Muscle layer of duodenum (tissue), 2 donors: ENCODE data around the gene DIP2C.
A peak's percentile ranks its signal among the peaks of the same experiment; 100 is the strongest.
"Not testable (repeated sequence)": the region's sequence is repeated elsewhere in the genome, so short reads cannot be mapped to it uniquely, and the experiment has no call there.

Experiments used
- H3K27ac ChIP-seq: one replicate; pipeline ENCODE4 v1.7.0; 2013; ENCODE audit warnings: mild to moderate bottlenecking, low read length
- H3K27me3 ChIP-seq: one replicate; pipeline ENCODE4 v1.7.0; 2013; ENCODE audit warnings: low read depth, mild to moderate bottlenecking, control low read depth, low read length
- H3K36me3 ChIP-seq, 2 donors: one replicate each; pipeline ENCODE4 v1.7.0; 2013; ENCODE audit warnings: low read length in 2 of 2, control low read depth in 1 of 2, mild to moderate bottlenecking in 1 of 2; ENCODE audit not compliant: insufficient read depth in 2 of 2, control insufficient read depth in 1 of 2
- H3K4me1 ChIP-seq, 2 donors: one replicate each; pipeline ENCODE4 v1.7.0; 2013; ENCODE audit warnings: low read length in 2 of 2, mild to moderate bottlenecking in 2 of 2, control low read depth in 1 of 2, moderate library complexity in 1 of 2; ENCODE audit not compliant: insufficient read depth in 2 of 2, control insufficient read depth in 1 of 2
- H3K4me3 ChIP-seq, 2 donors: one replicate each; pipeline ENCODE4 v1.7.0; 2013; ENCODE audit warnings: low read length in 2 of 2, low read depth in 1 of 2, mild to moderate bottlenecking in 1 of 2
- H3K9me3 ChIP-seq, 2 donors: one replicate each; pipeline ENCODE4 v1.7.0; 2013; ENCODE audit warnings: low read length in 2 of 2, control low read depth in 1 of 2, mild to moderate bottlenecking in 1 of 2; ENCODE audit not compliant: control insufficient read depth in 1 of 2
- donor health status: healthy.

The DIP2C gene

GRCh38 chr10:584497-585290 lies 104.8 kb downstream of the DIP2C start:
- not testable (repeated sequence) for H3K4me3 ChIP-seq, H3K27me3 ChIP-seq, H3K9me3 ChIP-seq, H3K36me3 ChIP-seq, H3K27ac ChIP-seq
- peaks cover 0 to 31% of the 10 kb centered on the region in 2 donors for H3K4me1 ChIP-seq

DNA sequence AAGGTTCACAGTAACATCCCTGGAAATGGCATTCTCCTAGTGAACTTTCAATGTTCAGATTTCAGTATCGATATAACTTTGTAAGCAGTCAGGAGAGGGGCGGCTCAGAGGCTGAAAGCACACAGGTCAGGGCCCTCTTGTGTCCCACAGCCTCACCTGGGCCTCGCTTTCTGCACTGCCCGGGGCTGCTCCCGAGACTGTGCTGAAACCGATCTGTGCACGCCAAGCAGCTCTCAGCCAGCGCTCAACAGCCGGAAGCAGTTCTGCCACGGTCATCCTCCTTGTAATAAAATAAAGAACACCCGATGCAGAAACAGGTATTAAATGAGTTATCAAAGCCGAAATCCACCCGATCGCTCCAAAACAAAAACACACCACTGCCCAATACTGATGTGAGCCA lies 106.0 kb downstream of the DIP2C start:
- Histone ChIP-seq H3K9me3 (no peaks in the 10 kb centered on the region), H3K27ac (no peak overlapping the region), H3K27me3 (no peaks in the 10 kb centered on the region), H3K36me3 (no peaks in the 10 kb centered on the region), H3K4me3 (no peak overlapping the region), H3K4me1 (peaks cover 0 to 23% of the 10 kb centered on the region in 2 donors)

GRCh38 chr10:581776-582330 lies 107.6 kb downstream of the DIP2C start:
- no peaks in the 10 kb centered on the region for H3K9me3 ChIP-seq
- H3K27me3 ChIP-seq, result no peaks in the 10 kb centered on the region
- H3K4me1 ChIP-seq, result peaks cover 0 to 19% of the 10 kb centered on the region in 2 donors
- no peaks in the 10 kb centered on the region for H3K36me3 ChIP-seq
- H3K27ac ChIP-seq, result no peak overlapping the region
- H3K4me3 ChIP-seq, result no peak overlapping the region

- H3K9me3 ChIP-seq, result no peaks in the 10 kb centered on the region
- H3K4me1 ChIP-seq, result peaks cover 0 to 22% of the 10 kb centered on the region in 2 donors
- H3K27me3 ChIP-seq, result no peaks in the 10 kb centered on the region
- no peaks in the 10 kb centered on the region for H3K36me3 ChIP-seq
- H3K27ac ChIP-seq, result peak overlapping the region; percentile 11
- H3K4me3 ChIP-seq, result no peak overlapping the region
These were observed 108.7 kb downstream of the DIP2C start for GRCh38 chr10:580778-581177.

DNA sequence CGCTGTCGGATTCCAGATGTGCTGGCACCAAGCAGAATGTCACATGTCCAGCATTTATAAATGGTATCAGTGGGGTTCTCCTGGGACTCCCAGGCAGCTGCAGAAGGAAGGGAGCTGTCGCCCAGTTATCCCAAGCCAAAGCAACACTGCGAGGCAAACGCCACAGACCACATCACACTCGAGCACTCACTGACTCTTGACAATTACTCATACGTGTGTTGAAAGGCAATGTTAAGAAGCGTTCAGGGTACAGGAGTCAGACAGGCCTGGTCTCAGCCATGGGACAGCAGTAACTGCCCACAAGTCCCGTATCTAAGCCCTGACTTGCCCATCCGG lies 113.4 kb downstream of the DIP2C start:
- no peak overlapping the region for H3K27ac ChIP-seq
- H3K4me1 ChIP-seq, result peaks cover 9 to 33% of the 10 kb centered on the region in 2 donors
- H3K9me3 ChIP-seq, result no peaks in the 10 kb centered on the region
- H3K36me3 ChIP-seq, result no peaks in the 10 kb centered on the region
- no peak overlapping the region for H3K4me3 ChIP-seq
- H3K27me3 ChIP-seq, result no peaks in the 10 kb centered on the region

DNA sequence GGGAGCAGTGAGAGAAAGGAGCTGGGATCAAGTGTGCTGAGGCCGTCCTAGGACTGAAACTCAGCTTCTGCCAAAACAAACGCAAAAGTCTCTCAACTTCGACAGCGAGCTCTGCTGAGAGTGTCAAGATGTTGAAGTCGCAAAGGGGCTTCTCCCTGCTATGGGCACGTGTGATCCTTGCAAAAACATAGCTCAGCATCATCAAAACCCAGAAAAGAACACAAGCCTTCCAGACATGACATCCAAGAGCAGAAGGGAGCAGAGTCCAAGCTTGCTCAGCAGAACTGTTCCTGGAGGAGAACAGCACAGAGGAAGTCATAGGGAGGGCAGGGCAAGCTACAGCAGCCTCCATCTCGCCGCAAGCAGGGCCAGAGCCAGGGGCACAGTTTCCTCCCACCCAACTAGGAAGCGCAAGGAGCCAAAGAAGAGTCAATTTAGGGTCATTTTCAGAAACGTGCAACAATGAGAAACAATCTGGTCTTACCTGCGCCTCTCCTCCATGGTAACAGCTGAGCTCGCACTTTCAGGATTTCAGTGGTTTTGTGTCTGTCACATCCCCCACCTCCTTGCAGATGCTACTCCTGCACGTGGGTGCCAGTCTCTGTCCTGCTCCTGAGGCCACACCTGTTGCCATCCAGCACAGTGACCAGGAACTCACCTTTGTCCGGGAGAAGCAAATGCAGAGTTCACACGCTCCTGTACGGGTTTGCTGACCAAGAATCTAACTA lies 113.9 kb downstream of the DIP2C start:
- Histone ChIP-seq H3K4me3 (no peak overlapping the region), H3K36me3 (no peaks in the 10 kb centered on the region), H3K9me3 (no peaks in the 10 kb centered on the region), H3K4me1 (peaks cover 9 to 33% of the 10 kb centered on the region in 2 donors), H3K27ac (no peak overlapping the region), H3K27me3 (no peaks in the 10 kb centered on the region)

DNA sequence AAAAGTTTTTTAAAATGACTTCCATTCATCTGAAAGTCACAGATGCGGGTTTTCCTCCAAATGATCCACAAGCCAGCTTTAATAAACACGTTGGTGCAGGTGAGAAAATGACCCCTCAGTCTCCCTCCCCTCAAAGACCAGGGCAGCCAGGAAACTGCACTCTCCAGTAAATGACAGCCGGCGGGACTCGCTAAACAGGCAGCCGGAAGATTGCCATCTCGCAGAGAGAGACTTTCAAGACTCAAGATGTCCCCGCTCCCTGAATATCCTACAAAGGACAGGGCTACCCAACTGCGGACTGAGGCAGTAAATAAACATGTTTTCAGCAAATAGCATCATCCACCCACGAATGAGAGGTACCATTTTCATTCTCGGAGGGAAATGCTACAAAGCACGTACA lies 116.8 kb downstream of the DIP2C start:
- Histone ChIP-seq H3K36me3 (no peaks in the 10 kb centered on the region), H3K4me1 (peaks cover 9 to 35% of the 10 kb centered on the region in 2 donors), H3K27me3 (no peaks in the 10 kb centered on the region), H3K27ac (no peak overlapping the region), H3K9me3 (peaks cover 0 to 6% of the 10 kb centered on the region in 2 donors), H3K4me3 (no peak overlapping the region)

DNA sequence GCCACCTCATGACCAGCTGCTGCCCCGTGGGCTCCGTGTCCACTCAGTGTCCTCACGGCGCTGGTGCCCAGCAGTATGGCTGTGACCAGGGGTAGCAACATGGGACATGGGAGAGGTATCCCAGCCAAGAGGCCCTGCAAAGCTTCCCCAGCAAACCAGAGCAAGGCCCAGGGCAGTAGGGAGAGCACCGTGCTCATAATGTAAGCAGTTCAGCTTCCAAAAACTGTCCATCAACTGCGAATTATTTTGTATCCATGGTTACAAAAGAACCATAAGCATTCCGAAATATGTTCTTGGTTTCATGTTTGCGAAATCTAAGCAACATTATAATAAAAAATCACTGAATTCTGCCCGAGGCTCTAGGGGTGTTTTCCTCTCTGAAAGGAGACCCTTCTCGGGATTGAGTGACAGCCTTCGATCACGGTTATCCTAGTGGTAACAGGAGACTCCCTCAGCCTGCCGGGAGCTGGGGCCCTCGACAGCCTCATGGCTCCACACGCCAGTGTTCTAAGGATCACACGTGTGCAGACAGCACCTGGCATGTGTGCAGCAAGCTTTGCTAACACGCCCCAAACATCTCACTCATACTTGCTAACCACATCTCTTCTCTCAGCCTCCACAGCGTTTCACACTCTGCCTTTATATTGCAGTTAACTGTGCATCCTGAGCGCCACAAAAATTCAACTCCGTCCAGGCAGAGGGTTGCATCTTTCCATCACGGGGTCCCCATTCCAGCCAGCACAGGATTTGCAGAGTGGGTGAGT lies 117.6 kb downstream of the DIP2C start:
- Histone ChIP-seq H3K9me3 (peaks cover 0 to 6% of the 10 kb centered on the region in 2 donors), H3K4me3 (peak overlapping the region; percentile 21 to 33), H3K36me3 (no peaks in the 10 kb centered on the region), H3K27ac (peak overlapping the region; percentile 48), H3K4me1 (peaks cover 9 to 39% of the 10 kb centered on the region in 2 donors), H3K27me3 (no peaks in the 10 kb centered on the region)

DNA sequence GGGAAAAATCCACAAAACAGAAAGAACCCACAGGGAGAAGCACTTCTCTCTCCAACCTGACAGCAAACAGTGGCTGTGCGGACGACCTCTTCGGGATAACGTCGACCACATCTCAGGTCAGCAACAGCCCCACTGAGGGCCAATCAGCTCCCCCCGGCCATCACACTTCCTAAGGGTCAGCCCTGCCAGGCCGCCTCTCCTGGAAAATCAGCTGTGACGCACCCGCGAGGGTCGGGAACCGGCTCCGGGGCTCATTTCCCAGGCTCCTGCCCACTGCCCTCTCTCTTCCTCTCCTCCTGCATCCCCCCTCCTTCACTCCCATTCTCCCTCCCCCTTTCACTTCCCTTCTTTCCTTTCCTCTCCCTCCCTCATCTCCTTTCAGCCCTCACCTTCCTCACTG lies 118.3 kb downstream of the DIP2C start:
- Histone ChIP-seq H3K9me3 (peaks cover 0 to 6% of the 10 kb centered on the region in 2 donors), H3K4me1 (peaks cover 9 to 36% of the 10 kb centered on the region in 2 donors), H3K4me3 (peak overlapping the region; percentile 21 to 33), H3K27me3 (no peaks in the 10 kb centered on the region), H3K27ac (peak overlapping the region; percentile 48), H3K36me3 (no peaks in the 10 kb centered on the region)

- peak overlapping the region; percentile 48 for H3K27ac ChIP-seq
These were observed 118.8 kb downstream of the DIP2C start for GRCh38 chr10:570628-571163.

More at GRCh38 chr10:570628-571163, 118.8 kb downstream of the DIP2C start:
- no peaks in the 10 kb centered on the region for H3K36me3 ChIP-seq
- peak overlapping the region in 1 of 2 donors; percentile 33 for H3K4me3 ChIP-seq
- H3K9me3 ChIP-seq, result peaks cover 0 to 6% of the 10 kb centered on the region in 2 donors
- peaks cover 9 to 34% of the 10 kb centered on the region in 2 donors for H3K4me1 ChIP-seq
- H3K27me3 ChIP-seq, result no peaks in the 10 kb centered on the region
